ENCODE measurements around the gene NTM.
"Not testable (repeated sequence)": the region's sequence is repeated elsewhere in the genome, so short reads cannot be mapped to it uniquely, and the experiment has no call there.

Gene NTM

GRCh38 chr11:131465746-131466145, 95.3 kb downstream of the NTM start:
- DNase-seq = no peak

GRCh38 chr11:131467645-131468394, 97.4 kb downstream of the NTM start:
- DNase-seq = no peak

- no peak for DNase-seq
Observed at GRCh38 chr11:131468565-131468964, 98.2 kb downstream of the NTM start.

DNA sequence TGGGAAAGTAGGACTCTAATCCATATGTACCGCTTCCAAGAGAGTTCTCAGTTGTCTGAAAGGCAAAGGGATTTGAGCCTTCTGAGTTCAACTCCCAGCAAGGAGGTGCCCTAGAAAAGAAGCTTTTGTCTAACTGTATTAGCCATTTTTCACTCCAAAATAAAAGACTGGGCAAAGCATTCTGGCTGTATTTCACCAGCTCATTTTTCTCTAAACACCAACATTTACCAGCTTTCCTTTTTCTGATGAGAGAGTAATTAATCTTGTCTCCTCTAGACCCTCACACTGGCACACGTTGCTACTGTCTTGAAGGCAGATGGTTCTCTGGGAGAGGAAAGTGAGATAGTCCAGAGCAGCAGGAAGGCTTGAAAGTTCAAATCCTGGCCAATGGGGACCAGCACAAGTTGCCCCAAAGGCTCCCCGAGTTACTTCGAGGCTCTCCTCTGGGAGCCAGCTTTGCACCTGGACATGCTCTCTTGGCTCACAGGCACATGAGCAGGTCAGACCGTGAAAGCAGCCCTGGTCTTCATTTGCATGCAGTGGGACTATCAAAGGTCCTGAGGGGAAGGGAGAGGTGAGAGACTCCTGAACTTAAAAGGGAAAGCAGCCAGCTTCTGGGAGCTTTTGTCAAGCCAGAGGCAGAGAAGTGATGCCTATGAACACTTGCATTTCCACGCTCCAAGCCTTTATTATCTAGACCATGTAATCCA, 100.0 kb downstream of the NTM start:
- no peak for DNase-seq

- no peak for DNase-seq
Observed at GRCh38 chr11:131471976-131472375, 101.6 kb downstream of the NTM start.

DNA sequence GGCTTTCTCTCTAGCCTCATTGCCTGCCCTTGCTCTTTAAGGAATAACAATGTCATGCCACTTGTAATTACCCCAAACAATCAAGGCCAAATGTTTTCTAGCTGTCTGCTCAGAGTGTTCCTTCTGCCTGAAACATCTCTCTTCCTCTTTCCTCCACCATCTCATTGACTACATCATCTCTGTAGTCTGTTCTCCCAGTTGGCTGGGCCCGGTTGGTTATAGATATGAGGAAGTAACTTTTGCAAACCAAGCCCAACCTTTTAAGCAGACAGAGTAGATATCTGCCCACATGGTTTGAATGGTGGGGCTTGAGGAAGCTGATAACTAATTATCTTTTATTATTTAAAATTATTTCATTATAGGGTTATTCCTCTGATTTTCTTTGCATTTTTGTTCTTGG, 104.5 kb downstream of the NTM start:
- no peak for DNase-seq

DNA sequence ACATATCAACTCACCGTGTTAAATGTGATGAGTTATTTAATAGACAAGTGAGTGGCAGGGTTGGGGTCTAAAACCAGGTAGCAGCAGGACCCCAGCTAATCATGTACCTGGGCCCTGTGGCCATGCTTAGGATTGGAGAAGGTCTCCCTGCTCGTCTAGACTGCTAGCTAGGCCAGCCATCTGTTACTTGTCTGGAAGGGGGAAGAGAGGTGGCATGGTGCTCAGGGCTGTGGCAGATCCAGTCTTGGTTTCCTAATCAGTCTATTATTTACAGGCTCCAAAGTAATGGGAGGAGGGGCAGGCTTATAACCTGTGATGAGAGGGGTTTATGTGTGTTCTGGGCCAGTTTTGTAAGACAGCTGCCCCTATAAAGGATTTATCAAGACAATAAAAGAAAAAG, 105.9 kb downstream of the NTM start:
- no peak for DNase-seq

- no peak for DNase-seq
Observed at GRCh38 chr11:131478341-131478740, 107.9 kb downstream of the NTM start.

DNA sequence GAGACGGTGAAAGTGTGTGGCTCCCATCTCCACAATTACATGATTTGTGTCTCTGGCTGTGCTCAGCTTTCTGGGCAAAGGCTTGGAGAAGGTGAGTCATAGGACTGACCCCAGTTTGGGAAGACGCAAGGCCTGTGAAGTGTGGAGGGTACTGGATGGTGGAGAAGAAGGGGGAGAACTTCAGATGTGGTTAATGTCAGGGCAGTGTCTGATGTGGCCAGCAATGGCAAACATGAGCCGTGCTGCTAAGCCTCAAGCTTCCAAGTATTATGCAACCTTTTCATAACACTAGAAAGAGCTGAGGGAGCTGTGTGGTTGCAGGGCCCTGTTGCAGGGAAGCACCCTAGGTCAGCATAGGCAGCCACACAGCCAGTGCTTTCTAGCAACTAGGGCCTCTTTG, 110.9 kb downstream of the NTM start:
- DNase-seq = no peak

GRCh38 chr11:131481971-131482370, 111.6 kb downstream of the NTM start:
- DNase-seq = no peak

GRCh38 chr11:131483453-131483852, 113.0 kb downstream of the NTM start:
- DNase-seq = no peak

DNA sequence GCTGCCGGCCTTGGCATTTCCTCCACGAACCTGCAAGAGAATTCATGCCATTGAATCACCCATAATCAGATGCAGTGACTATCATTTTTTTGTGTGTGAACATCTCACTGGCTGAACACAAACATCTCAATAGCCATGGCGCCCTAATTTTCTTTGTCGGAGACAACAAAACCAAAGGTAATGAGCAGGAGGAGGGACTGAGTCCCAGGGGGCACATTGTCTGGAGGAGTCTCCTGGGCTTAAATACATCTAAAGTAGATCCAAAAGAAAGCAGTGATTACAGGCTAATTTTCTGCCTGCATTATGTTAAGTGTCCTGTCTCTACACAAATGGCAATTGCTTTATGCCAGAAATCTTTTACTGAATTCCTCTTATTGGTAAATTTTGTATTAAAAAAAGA, 113.5 kb downstream of the NTM start:
- DNase-seq = no peak

- no peak for DNase-seq
Observed at GRCh38 chr11:131486100-131486499, 115.7 kb downstream of the NTM start.

DNA sequence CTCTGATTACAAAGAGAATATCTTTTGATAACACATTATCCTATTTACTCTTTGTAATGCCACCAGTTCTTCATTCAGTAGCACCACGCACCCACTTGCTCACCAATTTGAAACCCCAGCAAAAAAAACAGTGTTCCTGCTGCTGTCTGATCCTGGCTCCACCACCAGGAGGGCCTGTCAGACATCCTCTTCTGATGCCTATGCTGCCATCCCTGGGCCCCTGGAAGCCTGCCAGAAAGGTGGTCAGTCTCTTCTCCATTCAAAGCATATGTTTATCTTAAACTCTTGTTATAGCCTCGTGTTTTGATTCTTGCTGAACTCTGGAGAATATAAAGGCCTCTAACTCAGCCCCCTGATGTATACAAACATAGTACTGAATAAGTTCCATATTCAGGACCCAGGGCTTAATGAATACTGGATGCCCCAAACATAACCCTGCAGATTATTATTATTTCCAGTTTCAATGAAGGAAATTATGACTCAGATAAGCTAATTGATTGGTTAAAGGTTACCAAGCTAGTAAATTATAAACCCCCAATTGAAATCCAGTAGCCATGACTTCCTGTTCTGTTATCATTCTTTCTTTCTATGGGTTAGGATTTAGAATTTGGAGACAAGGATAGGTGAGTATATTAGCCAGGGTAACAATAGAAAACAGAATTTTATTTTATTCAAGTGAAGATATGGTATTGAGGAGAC, 116.7 kb downstream of the NTM start:
- DNase-seq = no peak

DNA sequence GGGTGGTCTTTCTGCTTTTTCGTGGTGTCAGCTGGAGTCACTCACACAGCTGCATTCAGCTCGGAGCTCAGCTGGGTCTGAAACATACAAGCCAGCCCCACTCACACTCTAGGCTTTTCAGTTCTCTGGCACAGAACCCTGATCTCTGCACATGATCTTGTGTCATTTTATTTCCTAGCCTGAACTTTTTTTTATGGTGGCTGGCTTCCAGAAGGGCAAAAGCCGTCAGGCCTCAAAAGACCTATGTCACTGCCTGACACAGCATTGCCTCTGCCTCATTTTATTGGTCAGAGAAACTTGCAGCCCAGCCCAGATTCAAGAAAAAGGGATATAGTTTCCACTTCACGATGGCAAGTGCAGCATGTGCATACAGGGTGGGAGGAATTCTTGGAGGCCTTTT, 117.8 kb downstream of the NTM start:
- DNase-seq = no peak

- no peak for DNase-seq
Observed at GRCh38 chr11:131491503-131491902, 121.1 kb downstream of the NTM start.

- no peak for DNase-seq
Observed at GRCh38 chr11:131495423-131495822, 125.0 kb downstream of the NTM start.

DNA sequence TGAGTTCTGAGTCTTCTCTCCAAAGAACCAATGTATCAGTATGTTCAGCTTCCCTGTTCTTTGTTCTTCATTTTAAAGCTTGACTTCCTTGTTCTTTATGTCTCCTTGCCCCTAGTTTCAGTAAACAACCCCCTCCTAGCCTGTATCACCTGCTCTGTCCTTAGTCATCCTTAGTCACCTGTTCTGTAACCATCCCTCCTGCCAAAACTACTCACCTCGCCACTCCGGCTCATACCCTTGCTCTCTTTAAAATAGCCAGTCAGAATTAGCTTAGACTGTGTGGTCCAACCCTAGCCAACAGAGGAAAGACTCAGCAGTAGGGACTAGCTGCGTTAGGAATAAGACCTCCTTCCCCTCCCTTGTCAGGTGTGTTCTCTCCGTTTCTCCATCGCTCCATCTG, 127.3 kb downstream of the NTM start:
- not testable (repeated sequence) for DNase-seq

- no peak for DNase-seq
Observed at GRCh38 chr11:131498631-131499160, 128.3 kb downstream of the NTM start.

GRCh38 chr11:131499199-131499598, 128.8 kb downstream of the NTM start:
- DNase-seq = no peak

DNA sequence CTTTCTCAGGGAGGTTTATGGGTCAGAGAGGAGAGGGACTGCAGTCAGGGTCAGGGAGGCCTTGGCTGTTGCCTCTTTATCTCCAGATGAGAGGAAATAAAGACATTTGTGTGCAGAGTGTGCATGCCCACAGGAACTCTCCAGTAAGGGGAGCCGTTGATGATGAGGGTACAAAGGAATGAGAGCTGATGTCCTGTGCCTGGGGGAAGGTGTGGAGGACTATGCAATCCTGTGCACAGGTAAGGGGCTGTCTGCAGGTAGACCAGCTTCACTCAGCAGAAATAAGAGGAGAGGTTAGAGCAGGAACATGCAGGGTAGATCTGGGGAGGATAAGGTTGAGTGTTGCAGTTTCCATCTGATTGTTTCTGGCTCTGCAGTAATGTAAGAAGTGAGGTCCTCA, 132.6 kb downstream of the NTM start:
- no peak for DNase-seq

DNA sequence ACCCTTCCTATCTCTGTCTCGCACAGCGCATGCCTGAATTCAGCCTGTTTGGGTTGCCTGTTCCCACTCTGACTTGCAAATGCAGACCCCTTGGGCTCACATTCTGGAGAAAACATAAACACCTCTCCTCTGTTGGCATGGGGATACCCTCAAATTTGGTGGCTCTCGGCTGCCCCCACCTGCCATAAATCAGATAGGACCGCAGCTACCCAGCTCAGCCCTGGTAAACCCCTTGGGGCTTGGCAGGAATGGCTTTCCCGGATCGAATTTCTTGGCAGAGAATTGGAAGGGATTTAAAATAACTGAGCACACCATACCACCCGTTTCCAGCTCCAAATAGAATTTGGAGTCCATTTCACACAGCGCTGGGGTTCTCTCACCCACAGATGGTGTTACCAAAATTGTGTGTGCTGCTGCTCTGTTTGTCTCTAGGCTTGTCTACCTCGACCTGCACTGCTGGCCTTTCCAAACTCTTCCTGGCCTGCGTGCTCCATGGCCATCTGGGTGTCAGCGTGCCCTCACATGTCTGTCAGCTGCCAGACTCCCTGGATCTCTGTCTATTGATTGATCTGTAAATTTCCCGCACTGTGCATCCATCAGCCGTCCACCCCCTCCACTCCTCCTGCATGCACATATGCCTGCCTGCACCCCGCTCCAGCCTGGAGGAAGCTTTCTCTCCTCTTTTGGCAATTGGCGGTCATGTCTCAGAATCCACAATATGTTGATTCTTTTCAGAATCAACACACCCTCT, 134.0 kb downstream of the NTM start:
- DNase-seq = no peak

- no peak for DNase-seq
Observed at GRCh38 chr11:131506348-131506747, 135.9 kb downstream of the NTM start.
